SK-N-SH (cell line): ENCODE measurements around the gene CTNS. TPM values are rescaled to one million over a fixed set of nuclear protein-coding genes. Genes with fewer than 3 reads are reported as not detected.
A peak's percentile ranks its signal among the peaks of the same experiment; 100 is the strongest.

Experiments
- CTCF ChIA-PET: fragments of 300-600, 350-600 bp; formaldehyde crosslinking; extraction: SDS; loops from one replicate; lab custom pipeline; 2021; lab: Yijun Ruan, JAX
- POLR2A ChIA-PET: fragments of 350-600 bp; sonication (Branson Sonifier 250); formaldehyde crosslinking; extraction: SDS; loops from one replicate; lab custom pipeline; 2020; ENCODE audit warnings: antibody characterized with exemption, inconsistent platforms; lab: Yijun Ruan, JAX
- DNase-seq: peaks from one replicate; pipeline ENCODE4 v3.0.0; 2012
- H2AFZ ChIP-seq: fragments of 200-600 bp; sonication (generic); 2 replicates; pipeline ENCODE4 v1.8.1; 2016; ENCODE audit warnings: antibody characterized with exemption, mild to moderate bottlenecking, low read depth
- H3F3A ChIP-seq: fragments of 200-600 bp; sonication (generic); replicated peaks from 2 replicates; pipeline ENCODE3; 2016; ENCODE audit warnings: antibody characterized with exemption, mild to moderate bottlenecking; ENCODE audit not compliant: insufficient read depth
- H3K27ac ChIP-seq, 2 experiments: fragments of 200-500 bp in 1 of 2; fragments of 200-600 bp in 1 of 2; sonication (Bioruptor generic) in 1 of 2; sonication (generic), shearing (Covaris generic) in 1 of 2; 2 replicates each; pipeline versions ENCODE4 v1.5.1 to v1.6.1; 2014 to 2016; ENCODE audit warnings: low read depth in 2 of 2, inconsistent platforms in 1 of 2, low read length in 1 of 2, mild to moderate bottlenecking in 1 of 2, mixed read lengths in 1 of 2
- H3K27me3 ChIP-seq: fragments of 200-600 bp; sonication (generic), shearing (Covaris generic); 2 replicates; pipeline ENCODE4 v1.6.1; 2016; ENCODE audit warnings: mixed run types; ENCODE audit not compliant: insufficient read depth
- H3K36me3 ChIP-seq, 2 experiments: fragments of 200-500 bp in 1 of 2; fragments of 200-600 bp in 1 of 2; sonication (Bioruptor generic) in 1 of 2; sonication (generic) in 1 of 2; replicated peaks in 1 of 2; 2 replicates each; pipeline versions ENCODE3 to v1.5.1; 2014 to 2016; ENCODE audit warnings: low read length in 1 of 2, mild to moderate bottlenecking in 1 of 2; ENCODE audit not compliant: insufficient read depth in 2 of 2, control insufficient read depth in 1 of 2
- H3K4me1 ChIP-seq, 2 experiments: fragments of 200-500 bp in 1 of 2; fragments of 200-600 bp in 1 of 2; sonication (Bioruptor generic) in 1 of 2; sonication (generic), shearing (Covaris generic) in 1 of 2; 2 replicates each; pipeline versions ENCODE4 v1.5.1 to v1.6.1; 2014 to 2016; ENCODE audit warnings: low read depth in 1 of 2, low read length in 1 of 2, mixed run types in 1 of 2; ENCODE audit not compliant: insufficient read depth in 2 of 2, control insufficient read depth in 1 of 2
- H3K4me2 ChIP-seq: fragments of 200-600 bp; sonication (generic), shearing (Covaris generic); 2 replicates; pipeline ENCODE4 v1.6.1; 2017; ENCODE audit warnings: mixed run types
- H3K4me3 ChIP-seq, 2 experiments: fragments of 200-500 bp in 1 of 2; fragments of 200-600 bp in 1 of 2; sonication (Bioruptor generic) in 1 of 2; sonication (generic), shearing (Covaris generic) in 1 of 2; 2 replicates each; pipeline versions ENCODE4 v1.5.1 to v1.8.1; 2014 to 2016; ENCODE audit warnings: low read depth in 2 of 2, inconsistent platforms in 1 of 2, low read length in 1 of 2, mild to moderate bottlenecking in 1 of 2, mixed read lengths in 1 of 2, moderate library complexity in 1 of 2
- H3K79me2 ChIP-seq: fragments of 200-600 bp; sonication (generic); 2 replicates; pipeline ENCODE4 v1.8.1; 2017; ENCODE audit warnings: mild to moderate bottlenecking; ENCODE audit not compliant: insufficient read depth
- H3K9ac ChIP-seq: fragments of 200-600 bp; sonication (generic); 2 replicates; pipeline ENCODE4 v1.6.1; 2017; ENCODE audit warnings: mixed run types
- H3K9me2 ChIP-seq: fragments of 200-600 bp; sonication (generic); 2 replicates; pipeline ENCODE4 v1.6.1; 2017; ENCODE audit warnings: mixed run types
- H3K9me3 ChIP-seq: fragments of 200-600 bp; sonication (generic); 2 replicates; pipeline ENCODE4 v1.6.1; 2017; ENCODE audit warnings: mixed run types, mild to moderate bottlenecking, moderate library complexity
- H4K20me1 ChIP-seq: fragments of 200-600 bp; sonication (generic); 2 replicates; pipeline ENCODE4 v1.6.1; 2017; ENCODE audit warnings: mild to moderate bottlenecking, mixed run types; ENCODE audit not compliant: insufficient read depth
- CHD2 ChIP-seq: fragments of 150-350 bp; IDR thresholded peaks from 2 replicates; pipeline ENCODE4 v1.6.1; 2018; ENCODE audit warnings: low read length; ENCODE audit not compliant: partially characterized antibody
- EZH2phosphoT487 ChIP-seq: fragments of 200-600 bp; sonication (generic); IDR thresholded peaks from 2 replicates; pipeline ENCODE4 v1.6.1; 2017; ENCODE audit warnings: low read depth, mixed run types, mild to moderate bottlenecking, antibody characterized with exemption, moderate library complexity, borderline replicate concordance
- FOXM1 ChIP-seq: IDR thresholded peaks from 2 replicates; pipeline ENCODE4 v1.4.0; 2012; ENCODE audit warnings: low read depth, mild to moderate bottlenecking
- GABPA ChIP-seq: IDR thresholded peaks from 2 replicates; pipeline ENCODE4 v1.4.0; 2012; ENCODE audit warnings: low read depth, mild to moderate bottlenecking
- IRF3 ChIP-seq: fragments of 150-350 bp; IDR thresholded peaks from 2 replicates; pipeline ENCODE4 v1.6.1; 2016; ENCODE audit warnings: mild to moderate bottlenecking, low read depth, low read length
- MXI1 ChIP-seq: IDR thresholded peaks from 2 replicates; pipeline ENCODE4 v1.6.1; 2012; ENCODE audit warnings: mild to moderate bottlenecking, low read depth, low read length, improper control_type of control experiment
- NRF1 ChIP-seq: IDR thresholded peaks from 2 replicates; pipeline ENCODE4 v1.6.1; 2012; ENCODE audit warnings: low read depth, mild to moderate bottlenecking, low read length
- POLR2AphosphoS5 ChIP-seq: IDR thresholded peaks from 2 replicates; pipeline ENCODE4 v1.6.1; 2012; ENCODE audit warnings: low read depth, low read length
- RFX5 ChIP-seq: IDR thresholded peaks from 2 replicates; pipeline ENCODE4 v1.6.1; 2012; ENCODE audit warnings: mild to moderate bottlenecking, improper control_type of control experiment, low read length
- SIN3A ChIP-seq: IDR thresholded peaks from 2 replicates; pipeline ENCODE4 v1.6.1; 2012; ENCODE audit warnings: low read depth, mild to moderate bottlenecking, low read length, moderate library complexity, borderline replicate concordance
- TAF1 ChIP-seq: IDR thresholded peaks from 2 replicates; pipeline ENCODE4 v1.6.1; 2012; ENCODE audit warnings: low read depth, mild to moderate bottlenecking, low read length, moderate library complexity, borderline replicate concordance
- TCF12 ChIP-seq: IDR thresholded peaks from 2 replicates; pipeline ENCODE4 v1.4.0; 2012
- YY1 ChIP-seq: IDR thresholded peaks from 2 replicates; pipeline ENCODE4 v1.4.0; 2012; ENCODE audit warnings: low read depth, mild to moderate bottlenecking
- WGBS: methylation state at CpG from one replicate; pipeline ENCODE4 v1.1.6; 2017; ENCODE audit warnings: low lambda C conversion rate; 5-methylcytosine and 5-hydroxymethylcytosine counted together
- polyA plus RNA-seq, 3 experiments: library from polyadenylated mRNA; depleted of rRNA; stranded (reverse); fragments of >200 nt; gene quantifications; 2 replicates each; pipeline ENCODE4 v1.2.3, GENCODE V29; 2012
- TF ChIP-seq, protein P1 (sequence below): fragments of 150-350 bp; IDR thresholded peaks from 2 replicates; pipeline ENCODE4 v1.6.1; 2017; ENCODE audit warnings: antibody characterized with exemption, low read length, low read depth, borderline replicate concordance
- TF ChIP-seq, protein P2 (sequence below): IDR thresholded peaks from 2 replicates; pipeline ENCODE4; 2012
- TF ChIP-seq, protein P3 (sequence below): IDR thresholded peaks from 2 replicates; pipeline ENCODE4 v1.4.0; 2012; ENCODE audit warnings: low read depth
- TF ChIP-seq, protein P4 (sequence below): IDR thresholded peaks from 2 replicates; pipeline ENCODE4 v1.4.0; 2012; ENCODE audit warnings: low read depth, borderline replicate concordance

Gene CTNS
- 6.7 and 8.2 TPM in 2 replicates for polyA plus RNA-seq (2012; rRNA removed)
- 5.1 and 5.8 TPM in 2 replicates for polyA plus RNA-seq (2012; cell fraction: cytosol; rRNA removed)
- 14.5 and 17.2 TPM in 2 replicates for polyA plus RNA-seq (2012; cell fraction: nucleus; rRNA removed)

GRCh38 chr17:3636154-3636907 lies at the start of gene CTNS, which contains the start of gene SHPK:
Gene CTNS, plus strand, starts transcription at chr17:3636760. Its CDS starts 3,447 bp downstream, at chr17:3640207.
Gene SHPK, minus strand, starts transcription at chr17:3636250. Its CDS starts 31 bp downstream, at chr17:3636219.
- Histone ChIP-seq H3K27me3 (no peaks in the 10 kb centered on the region), H3K36me3 (no peaks in the 10 kb centered on the region), H3K4me1 (peaks cover 0 to 4% of the 10 kb centered on the region in 2 experiments; a peak in 1 of 4 replicates), H3K27ac (peak within 1 kb of the TSS; percentile 97 to 98), H3K9me3 (no peaks in the 10 kb centered on the region), H2AFZ (peak within 1 kb of the TSS; percentile 95), H3K9me2 (no peaks in the 10 kb centered on the region), H4K20me1 (no peaks in the 10 kb centered on the region), H3K9ac (peak within 1 kb of the TSS; percentile 94), H3F3A (no peaks in the 10 kb centered on the region), H3K79me2 (peaks cover 42% of the 10 kb centered on the region), H3K4me3 (peak within 1 kb of the TSS; percentile 83 to 94), H3K4me2 (peak within 1 kb of the TSS; percentile 95)
- DNase-seq = peak; percentile 99
- ChIA-PET POLR2A (interaction anchor here (0.7 to 1.3 kb wide), 5 partner anchors 9 to 506 kb away, joined by 3 to 10 read pairs (median 4); partner anchors contain the start of genes CYB5D2, TAX1BP3 and ZZEF1), CTCF (interaction anchor here (1.0 to 1.6 kb wide), 4 partner anchors 9 to 42 kb away, joined by 3 to 5 read pairs (median 4); no protein-coding TSS in a partner anchor)
- peak; percentile 81 for TF ChIP-seq POLR2AphosphoS5
- TF ChIP-seq CHD2 = peak; percentile 54
- no peak; the same call in none of the 2 replicates for TF ChIP-seq IRF3
- peak; percentile 93 for TF ChIP-seq TAF1
- TF ChIP-seq, protein P1, sequence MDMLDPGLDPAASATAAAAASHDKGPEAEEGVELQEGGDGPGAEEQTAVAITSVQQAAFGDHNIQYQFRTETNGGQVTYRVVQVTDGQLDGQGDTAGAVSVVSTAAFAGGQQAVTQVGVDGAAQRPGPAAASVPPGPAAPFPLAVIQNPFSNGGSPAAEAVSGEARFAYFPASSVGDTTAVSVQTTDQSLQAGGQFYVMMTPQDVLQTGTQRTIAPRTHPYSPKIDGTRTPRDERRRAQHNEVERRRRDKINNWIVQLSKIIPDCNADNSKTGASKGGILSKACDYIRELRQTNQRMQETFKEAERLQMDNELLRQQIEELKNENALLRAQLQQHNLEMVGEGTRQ = peak; percentile 97
- TF ChIP-seq FOXM1 = no peak
- TF ChIP-seq, protein P2, sequence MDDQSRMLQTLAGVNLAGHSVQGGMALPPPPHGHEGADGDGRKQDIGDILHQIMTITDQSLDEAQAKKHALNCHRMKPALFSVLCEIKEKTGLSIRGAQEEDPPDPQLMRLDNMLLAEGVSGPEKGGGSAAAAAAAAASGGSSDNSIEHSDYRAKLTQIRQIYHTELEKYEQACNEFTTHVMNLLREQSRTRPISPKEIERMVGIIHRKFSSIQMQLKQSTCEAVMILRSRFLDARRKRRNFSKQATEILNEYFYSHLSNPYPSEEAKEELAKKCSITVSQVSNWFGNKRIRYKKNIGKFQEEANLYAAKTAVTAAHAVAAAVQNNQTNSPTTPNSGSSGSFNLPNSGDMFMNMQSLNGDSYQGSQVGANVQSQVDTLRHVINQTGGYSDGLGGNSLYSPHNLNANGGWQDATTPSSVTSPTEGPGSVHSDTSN = peak; percentile 98
- peak; percentile 81 for TF ChIP-seq GABPA
- no peak for TF ChIP-seq EZH2phosphoT487
- no peak for TF ChIP-seq TCF12
- TF ChIP-seq, protein P3, sequence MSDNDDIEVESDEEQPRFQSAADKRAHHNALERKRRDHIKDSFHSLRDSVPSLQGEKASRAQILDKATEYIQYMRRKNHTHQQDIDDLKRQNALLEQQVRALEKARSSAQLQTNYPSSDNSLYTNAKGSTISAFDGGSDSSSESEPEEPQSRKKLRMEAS = peak; percentile 55; the same call in 1 of the 2 replicates
- TF ChIP-seq RFX5 = peak; percentile 74
- TF ChIP-seq YY1 = peak; percentile 65
- peak; percentile 69 for TF ChIP-seq MXI1
- peak; percentile 91 for TF ChIP-seq SIN3A
- TF ChIP-seq NRF1 = peak; percentile 70
- TF ChIP-seq, protein P4, sequence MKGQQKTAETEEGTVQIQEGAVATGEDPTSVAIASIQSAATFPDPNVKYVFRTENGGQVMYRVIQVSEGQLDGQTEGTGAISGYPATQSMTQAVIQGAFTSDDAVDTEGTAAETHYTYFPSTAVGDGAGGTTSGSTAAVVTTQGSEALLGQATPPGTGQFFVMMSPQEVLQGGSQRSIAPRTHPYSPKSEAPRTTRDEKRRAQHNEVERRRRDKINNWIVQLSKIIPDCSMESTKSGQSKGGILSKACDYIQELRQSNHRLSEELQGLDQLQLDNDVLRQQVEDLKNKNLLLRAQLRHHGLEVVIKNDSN = peak; percentile 100
- WGBS = under 1% methylated on average over 32 of the region's 68 CpGs
